Right renal pelvis (tissue), 4 donors: ENCODE measurements around the gene PDCD10. TPM values are rescaled to one million over a fixed set of nuclear protein-coding genes. Genes with fewer than 3 reads are reported as not detected.
A peak's percentile ranks its signal among the peaks of the same experiment; 100 is the strongest.

Source experiments
- DNase-seq, 4 donors: peaks; one replicate each; pipeline ENCODE4 v3.0.0-alpha.2; 2013; ENCODE audit warnings: low read depth in 4 of 4, low spot score in 3 of 4, missing footprints in 1 of 4
- polyA plus RNA-seq, 4 donors: library from polyadenylated mRNA; unstranded; fragments of 120-200 nt; gene quantifications; one replicate each; pipeline ENCODE4 v1.2.1, GENCODE V29; 2013; ENCODE audit not compliant: insufficient read length in 4 of 4

The PDCD10 gene
- polyA plus RNA-seq, 4 donors = 59.9 to 82.0 (median 81.1) TPM

GRCh38 chr3:167684388-167684993 is 50.2 kb downstream of the PDCD10 start:
- peak; percentile 36 to 57 (median 44) for DNase-seq

- DNase-seq = no peak
Measured at GRCh38 chr3:167679526-167679925, 55.2 kb downstream of the PDCD10 start.

- DNase-seq = no peak
Measured at GRCh38 chr3:167675848-167676247, 58.8 kb downstream of the PDCD10 start.

- DNase-seq = no peak
Measured at GRCh38 chr3:167673221-167673620, 61.5 kb downstream of the PDCD10 start.

GRCh38 chr3:167671878-167672427 is 62.7 kb downstream of the PDCD10 start:
- DNase-seq = no peak

- no peak for DNase-seq
Measured at GRCh38 chr3:167669699-167670098, 65.0 kb downstream of the PDCD10 start.

GRCh38 chr3:167668651-167669050 is 66.0 kb downstream of the PDCD10 start:
- no peak for DNase-seq

GRCh38 chr3:167666563-167666962 is 68.1 kb downstream of the PDCD10 start:
- DNase-seq = no peak

GRCh38 chr3:167662919-167663400 is 71.7 kb downstream of the PDCD10 start:
- DNase-seq = no peak

- no peak for DNase-seq
Measured at GRCh38 chr3:167657684-167658225, 76.9 kb downstream of the PDCD10 start.

- no peak for DNase-seq
Measured at GRCh38 chr3:167656821-167657220, 77.9 kb downstream of the PDCD10 start.

GRCh38 chr3:167653760-167654159 is 80.9 kb downstream of the PDCD10 start, which contains the start of gene WDR49:
TSS of gene WDR49 (minus strand) at chr3:167653942. CDS start at chr3:167653425, 517 bp downstream.
- no peak for DNase-seq

GRCh38 chr3:167653155-167653554 is 81.5 kb downstream of the PDCD10 start:
- no peak for DNase-seq

GRCh38 chr3:167651826-167652225 is 82.9 kb downstream of the PDCD10 start:
- DNase-seq = no peak

GRCh38 chr3:167650459-167650858 is 84.2 kb downstream of the PDCD10 start:
- no peak for DNase-seq

- DNase-seq = no peak
Measured at GRCh38 chr3:167649746-167650145, 84.9 kb downstream of the PDCD10 start.

- no peak for DNase-seq
Measured at GRCh38 chr3:167644611-167645010, 90.1 kb downstream of the PDCD10 start.

Other genes starting within 250 kb of the PDCD10 start
- 1 to 10 TPM; 2.1 to 3.0 (median 2.5) TPM for gene WDR49, start 81.0 kb downstream of the PDCD10 start, polyA plus RNA-seq
- 10 to 100 TPM; 41.1 to 67.1 (median 50.4) TPM for gene SERPINI1, start 829 bp upstream of the PDCD10 start, polyA plus RNA-seq